Body of pancreas (tissue), 4 donors: ENCODE results near the gene LIG4.

Experiments
- CTCF ChIP-seq, 7 experiments: fragments of 450-650 bp in 4 of 7; fragments of 200-600 bp in 3 of 7; sonication (generic) in 3 of 7; IDR thresholded peaks; one replicate each; pipeline ENCODE4 v1.5.1; 2016 to 2019; ENCODE audit warnings: antibody characterized with exemption in 7 of 7
- POLR2A ChIP-seq, 3 donors: fragments of 450-650 bp; IDR thresholded peaks; one replicate each; pipeline ENCODE4 v1.6.1; 2016; ENCODE audit warnings: antibody characterized with exemption in 3 of 3, mild to moderate bottlenecking in 2 of 3

- TF ChIP-seq POLR2A (IDR thresholded peaks at IDR 0.05): no peak
- no peak for TF ChIP-seq CTCF (IDR thresholded peaks at IDR 0.05)
These were observed 4.8 kb downstream of the LIG4 start for GRCh38 chr13:108210551-108210950.
